Measurements from ENCODE around the gene ITGB3. TPM values are rescaled to one million over a fixed set of nuclear protein-coding genes. Genes with fewer than 3 reads are reported as not detected.

The ITGB3 gene
- total RNA-seq, 3 donors from 2014 or later (not counting 1 experiment from before 2014, with no cell fraction given) = 4.2 to 30.6 (median 11.6) TPM

DNA sequence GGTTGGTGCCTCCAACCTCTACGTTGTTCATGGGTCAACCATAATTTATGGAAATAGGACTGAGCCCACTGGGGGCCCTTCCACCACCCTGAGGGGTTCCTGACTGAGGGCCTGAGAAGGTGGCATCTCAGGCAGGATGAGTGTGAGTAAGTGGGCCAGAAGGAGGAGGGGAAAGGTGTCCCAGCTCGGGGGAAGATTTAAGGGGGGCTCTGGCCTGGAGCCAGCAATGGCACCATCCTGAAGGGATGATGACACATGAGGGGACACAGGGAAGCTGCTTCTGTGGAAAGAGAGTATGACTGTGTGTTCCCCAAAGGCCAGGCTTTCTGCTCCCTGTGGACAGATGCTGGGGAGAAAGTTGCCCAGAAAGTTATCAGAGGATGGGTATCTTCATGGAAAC lies 25.8 kb upstream of the ITGB3 start:
- Histone ChIP-seq H3K4me1 (ENCODE audit: control insufficient read depth, insufficient read depth, low read length) (peaks cover 9% of the 10 kb centered on the region), H3K27me3 (ENCODE audit: control insufficient read depth, insufficient read depth, low read length) (no peaks in the 10 kb centered on the region), H3K36me3 (ENCODE audit: control insufficient read depth, insufficient read depth, low read length) (no peaks in the 10 kb centered on the region), H3K27ac (ENCODE audit: low read length) (no peak overlapping the region), H3K9me3 (ENCODE audit: control insufficient read depth, insufficient read depth, low read length) (no peaks in the 10 kb centered on the region), H3K4me3 (ENCODE audit: low read length) (no peak overlapping the region)
- TF ChIP-seq, protein P1, sequence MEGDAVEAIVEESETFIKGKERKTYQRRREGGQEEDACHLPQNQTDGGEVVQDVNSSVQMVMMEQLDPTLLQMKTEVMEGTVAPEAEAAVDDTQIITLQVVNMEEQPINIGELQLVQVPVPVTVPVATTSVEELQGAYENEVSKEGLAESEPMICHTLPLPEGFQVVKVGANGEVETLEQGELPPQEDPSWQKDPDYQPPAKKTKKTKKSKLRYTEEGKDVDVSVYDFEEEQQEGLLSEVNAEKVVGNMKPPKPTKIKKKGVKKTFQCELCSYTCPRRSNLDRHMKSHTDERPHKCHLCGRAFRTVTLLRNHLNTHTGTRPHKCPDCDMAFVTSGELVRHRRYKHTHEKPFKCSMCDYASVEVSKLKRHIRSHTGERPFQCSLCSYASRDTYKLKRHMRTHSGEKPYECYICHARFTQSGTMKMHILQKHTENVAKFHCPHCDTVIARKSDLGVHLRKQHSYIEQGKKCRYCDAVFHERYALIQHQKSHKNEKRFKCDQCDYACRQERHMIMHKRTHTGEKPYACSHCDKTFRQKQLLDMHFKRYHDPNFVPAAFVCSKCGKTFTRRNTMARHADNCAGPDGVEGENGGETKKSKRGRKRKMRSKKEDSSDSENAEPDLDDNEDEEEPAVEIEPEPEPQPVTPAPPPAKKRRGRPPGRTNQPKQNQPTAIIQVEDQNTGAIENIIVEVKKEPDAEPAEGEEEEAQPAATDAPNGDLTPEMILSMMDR (IDR thresholded peaks at IDR 0.05) = no peak
- H3K27me3 Mint-ChIP-seq (ENCODE audit: low read depth in 2 of 2) = peaks cover 10 to 11% of the 10 kb centered on the region in 2 donors
- 83% methylated on average over 2 of the region's 2 CpGs for WGBS (ENCODE audit: insufficient coverage)
- H3K36me3 Mint-ChIP-seq = no peaks in the 10 kb centered on the region
- no peaks in the 10 kb centered on the region for H3K9me3 Mint-ChIP-seq
- H3K27ac Mint-ChIP-seq = no peak overlapping the region
- intact Hi-C loops (cut with micrococcal nuclease) = loop anchor here (2.0 kb wide), 1 partner anchor 389 kb away; no protein-coding TSS in a partner anchor
- ATAC-seq (no peak), DNase-seq (no peak)
- H3K4me3 Mint-ChIP-seq = no peak overlapping the region
- peaks cover 11 to 17% of the 10 kb centered on the region in 2 donors for H3K4me1 Mint-ChIP-seq

DNA sequence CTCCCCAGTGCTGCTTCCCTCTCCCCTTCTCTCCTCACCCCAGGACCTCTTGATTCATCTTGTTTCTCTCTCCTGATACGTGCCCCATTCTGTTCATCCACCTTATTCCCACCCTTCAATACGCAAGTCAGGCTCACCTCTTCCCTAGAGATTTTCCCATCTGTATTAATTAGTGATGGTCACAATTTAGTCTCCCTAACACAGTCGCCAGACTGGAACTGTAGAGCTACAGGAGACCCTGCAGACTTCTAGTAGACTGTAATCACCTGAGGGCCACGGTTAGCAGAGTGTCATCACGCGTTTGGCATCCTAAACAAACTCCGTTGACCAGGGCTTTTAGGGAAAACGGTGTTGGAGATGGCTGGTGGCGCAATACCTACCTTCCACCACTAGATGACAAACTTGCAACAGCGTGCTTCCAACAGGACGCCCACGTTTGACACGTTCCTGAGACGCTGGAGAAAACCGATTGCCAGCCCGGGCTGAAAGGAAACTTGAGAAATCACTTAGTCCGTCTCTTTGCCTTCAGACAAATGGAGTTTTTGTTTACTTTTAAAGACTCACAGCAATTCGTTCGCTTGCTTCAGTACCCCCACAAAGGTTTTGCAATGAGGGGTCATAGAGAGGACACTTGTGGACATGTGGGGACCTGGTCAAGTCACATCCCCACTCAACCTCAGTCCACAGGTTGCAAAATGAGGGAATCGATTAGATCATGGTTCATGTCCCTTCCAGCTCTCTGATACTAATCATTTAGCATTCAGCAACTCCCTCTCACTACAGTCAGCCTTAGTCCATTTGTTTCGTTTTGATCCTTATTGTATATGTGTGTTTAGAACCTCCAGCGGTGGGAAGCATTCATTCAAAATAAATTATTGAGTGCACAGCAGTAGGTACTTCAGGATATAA lies 23.8 kb upstream of the ITGB3 start:
- 3% methylated on average over 19 of the region's 22 CpGs for WGBS (ENCODE audit: insufficient coverage)
- peaks cover 11 to 17% of the 10 kb centered on the region in 2 donors for H3K4me1 Mint-ChIP-seq
- no peaks in the 10 kb centered on the region for H3K36me3 Mint-ChIP-seq
- peak; percentile 86 to 99 (median 91) for ATAC-seq
- no peak overlapping the region for H3K27ac ChIP-seq (ENCODE audit: low read length)
- H3K4me1 ChIP-seq (ENCODE audit: control insufficient read depth, insufficient read depth, low read length) = peaks cover 9% of the 10 kb centered on the region
- DNase-seq = peak; percentile 47 to 88
- TF ChIP-seq, protein P1 (IDR thresholded peaks at IDR 0.05) = peak; percentile 93
- H3K9me3 Mint-ChIP-seq = no peaks in the 10 kb centered on the region
- H3K9me3 ChIP-seq (ENCODE audit: control insufficient read depth, insufficient read depth, low read length) = no peaks in the 10 kb centered on the region
- H3K4me3 ChIP-seq (ENCODE audit: low read length) = no peak overlapping the region
- H3K27me3 ChIP-seq (ENCODE audit: control insufficient read depth, insufficient read depth, low read length) = no peaks in the 10 kb centered on the region
- no peaks in the 10 kb centered on the region for H3K36me3 ChIP-seq (ENCODE audit: control insufficient read depth, insufficient read depth, low read length)
- peak overlapping the region in 1 of 2 donors; percentile 19 for H3K27ac Mint-ChIP-seq
- intact Hi-C loops (cut with micrococcal nuclease) = loop anchor here (1.0 to 2.0 kb wide), 3 partner anchors 40 to 387 kb away; partner anchors contain the start of gene CDC27
- peaks cover 10 to 11% of the 10 kb centered on the region in 2 donors for H3K27me3 Mint-ChIP-seq (ENCODE audit: low read depth in 2 of 2)
- peak overlapping the region; percentile 60 for H3K4me3 Mint-ChIP-seq

DNA sequence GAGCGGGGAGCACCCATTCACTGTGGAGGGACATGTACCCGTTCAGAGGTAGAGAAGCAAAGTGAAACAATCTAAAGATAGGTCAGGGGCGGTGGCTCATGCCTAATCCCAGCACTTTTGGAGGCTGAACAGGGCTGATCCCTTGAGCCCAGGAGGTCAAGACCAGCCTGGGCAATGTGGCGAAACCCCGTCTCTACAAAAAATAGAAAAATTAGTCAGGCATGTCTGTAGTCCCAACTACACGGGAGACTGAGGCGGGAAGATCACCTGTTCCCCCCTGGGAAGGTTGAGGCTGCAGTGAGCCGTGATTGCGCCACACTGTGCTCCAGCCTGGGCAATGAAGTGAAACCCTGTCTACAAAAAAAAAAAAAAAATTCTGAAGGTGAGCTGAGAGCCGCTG lies 22.8 kb upstream of the ITGB3 start:
- Mint-ChIP-seq H3K4me3 (no peak overlapping the region), H3K27me3 (ENCODE audit: low read depth in 2 of 2) (peaks cover 10 to 11% of the 10 kb centered on the region in 2 donors), H3K9me3 (no peaks in the 10 kb centered on the region), H3K4me1 (peaks cover 11 to 17% of the 10 kb centered on the region in 2 donors), H3K27ac (no peak overlapping the region), H3K36me3 (no peaks in the 10 kb centered on the region)
- ATAC-seq (no peak), DNase-seq (no peak)
- TF ChIP-seq, protein P1 (IDR thresholded peaks at IDR 0.05) = no peak
- Histone ChIP-seq H3K27ac (ENCODE audit: low read length) (no peak overlapping the region), H3K27me3 (ENCODE audit: control insufficient read depth, insufficient read depth, low read length) (no peaks in the 10 kb centered on the region), H3K4me3 (ENCODE audit: low read length) (no peak overlapping the region), H3K4me1 (ENCODE audit: control insufficient read depth, insufficient read depth, low read length) (peaks cover 9% of the 10 kb centered on the region), H3K9me3 (ENCODE audit: control insufficient read depth, insufficient read depth, low read length) (no peaks in the 10 kb centered on the region), H3K36me3 (ENCODE audit: control insufficient read depth, insufficient read depth, low read length) (no peaks in the 10 kb centered on the region)
- 82% methylated on average over 9 of the region's 10 CpGs for WGBS (ENCODE audit: insufficient coverage)
- intact Hi-C loops (cut with micrococcal nuclease) = loop anchor here (1.0 kb wide), 1 partner anchor 84 kb away; no protein-coding TSS in a partner anchor
